Measurements from ENCODE around the gene KRT13. TPM values are rescaled to one million over a fixed set of nuclear protein-coding genes. Genes with fewer than 3 reads are reported as not detected.

Gene KRT13
- total RNA-seq (2021), result not detected in 3 replicates
- not detected for Bru-seq, nascent RNA
- long read RNA-seq, experiment 1, result 0 reads
- long read RNA-seq, experiment 2, result 0 reads
- long read RNA-seq, experiment 3, result 0 reads

GRCh38 chr17:41505007-41505808, at the start of gene KRT13:
TSS of gene KRT13 (minus strand) at chr17:41505612. CDS start at chr17:41505550, 62 bp downstream.
- no peak within 1 kb of the TSS for H3K27ac Mint-ChIP-seq
- no peaks in the 10 kb centered on the region; the same call in 1 of the 2 replicates for H3K27me3 Mint-ChIP-seq (ENCODE audit: low read depth)

GRCh38 chr17:41553987-41554680, 48.7 kb upstream of the KRT13 start:
- DNase-seq (ENCODE audit: low spot score) (no peak), ATAC-seq (peak; percentile 63)
- H3K4me3 Mint-ChIP-seq, result no peak overlapping the region
- H3K27me3 Mint-ChIP-seq (ENCODE audit: low read depth), result no peaks in the 10 kb centered on the region; the same call in 1 of the 2 replicates
- ChIA-PET POLR2A (no interaction called here), CTCF (interaction anchor here (0.6 to 9.6 kb wide), 8 partner anchors 25 to 490 kb away, joined by 3 to 380 read pairs (median 3); no protein-coding TSS in a partner anchor)
- no peaks in the 10 kb centered on the region for H3K9me3 Mint-ChIP-seq
- H3K36me3 Mint-ChIP-seq, result no peaks in the 10 kb centered on the region
- TF ChIP-seq NFE2L1 (CRISPR knock-in tag; IDR thresholded peaks at IDR 0.05), result no peak
- TF ChIP-seq ZNF423 (CRISPR knock-in tag; IDR thresholded peaks at IDR 0.05), result no peak
- no peak for TF ChIP-seq TCF7 (CRISPR knock-in tag; IDR thresholded peaks at IDR 0.05; ENCODE audit: low read depth)
- TF ChIP-seq ZBTB21 (CRISPR knock-in tag; IDR thresholded peaks at IDR 0.05; ENCODE audit: borderline replicate concordance), result no peak
- TF ChIP-seq ELF4 (CRISPR knock-in tag; IDR thresholded peaks at IDR 0.05; ENCODE audit: low read depth), result no peak
- no peak for TF ChIP-seq ZNF232 (CRISPR knock-in tag; IDR thresholded peaks at IDR 0.05)
- no peak for TF ChIP-seq GRHL2 (CRISPR knock-in tag; IDR thresholded peaks at IDR 0.05; ENCODE audit: insufficient replicate concordance, severe bottlenecking)
- TF ChIP-seq E2F1 (CRISPR knock-in tag; IDR thresholded peaks at IDR 0.05), result no peak
- no peak for TF ChIP-seq ZNF317 (CRISPR knock-in tag; IDR thresholded peaks at IDR 0.05; ENCODE audit: borderline replicate concordance, low read depth)
- no peak for TF ChIP-seq ZNF512 (CRISPR knock-in tag; IDR thresholded peaks at IDR 0.05; ENCODE audit: borderline replicate concordance)
- TF ChIP-seq ZNF416 (CRISPR knock-in tag; IDR thresholded peaks at IDR 0.05), result no peak
- TF ChIP-seq PRDM15 (CRISPR knock-in tag; IDR thresholded peaks at IDR 0.05), result no peak
- TF ChIP-seq NR1H2 (CRISPR knock-in tag; IDR thresholded peaks at IDR 0.05), result no peak
- TF ChIP-seq ZNF396 (CRISPR knock-in tag; IDR thresholded peaks at IDR 0.05; ENCODE audit: borderline replicate concordance), result no peak
- no peak overlapping the region for H3K27ac Mint-ChIP-seq
- peaks cover 8% of the 10 kb centered on the region for H3K4me1 Mint-ChIP-seq

More at GRCh38 chr17:41505007-41505808, at the start of gene KRT13:
- CTCF ChIA-PET, result interaction anchor here (0.6 to 15.4 kb wide), 6 partner anchors 18 to 730 kb away, joined by 3 to 116 read pairs (median 4); no protein-coding TSS in a partner anchor
- DNase-seq (ENCODE audit: low spot score) (no peak), ATAC-seq (no peak)
- H3K36me3 Mint-ChIP-seq, result no peaks in the 10 kb centered on the region
- POLR2A ChIA-PET, result interaction anchor here (1.6 kb wide), 1 partner anchor 23 kb away, joined by 3 read pairs; the partner anchor contains the start of gene KRT19
- H3K4me3 Mint-ChIP-seq, result no peak within 1 kb of the TSS
- H3K9me3 Mint-ChIP-seq, result no peaks in the 10 kb centered on the region
- TF ChIP-seq ZNF281 (CRISPR knock-in tag; IDR thresholded peaks at IDR 0.05), result no peak
- TF ChIP-seq ZNF232 (CRISPR knock-in tag; IDR thresholded peaks at IDR 0.05), result no peak
- no peak for TF ChIP-seq ETV6 (CRISPR knock-in tag; IDR thresholded peaks at IDR 0.05)
- TF ChIP-seq HMGA2 (CRISPR knock-in tag; IDR thresholded peaks at IDR 0.05), result no peak
- no peak for TF ChIP-seq ZNF396 (CRISPR knock-in tag; IDR thresholded peaks at IDR 0.05; ENCODE audit: borderline replicate concordance)
- TF ChIP-seq MLX (CRISPR knock-in tag; IDR thresholded peaks at IDR 0.05), result no peak
- H3K4me1 Mint-ChIP-seq, result peaks cover 19% of the 10 kb centered on the region
